HG03135 (cell line): ENCODE data around the gene XKR3.
"Not testable (repeated sequence)": the region's sequence is repeated elsewhere in the genome, so short reads cannot be mapped to it uniquely, and the experiment has no call there.

Source experiments
- ATAC-seq: cut with Tn5 transposase; IDR thresholded peaks from one replicate; pipeline ENCODE4 v1.9.1; 2021; ENCODE audit warnings: mild to moderate bottlenecking, moderate library complexity; ENCODE audit not compliant: unreplicated experiment

XKR3 gene

DNA sequence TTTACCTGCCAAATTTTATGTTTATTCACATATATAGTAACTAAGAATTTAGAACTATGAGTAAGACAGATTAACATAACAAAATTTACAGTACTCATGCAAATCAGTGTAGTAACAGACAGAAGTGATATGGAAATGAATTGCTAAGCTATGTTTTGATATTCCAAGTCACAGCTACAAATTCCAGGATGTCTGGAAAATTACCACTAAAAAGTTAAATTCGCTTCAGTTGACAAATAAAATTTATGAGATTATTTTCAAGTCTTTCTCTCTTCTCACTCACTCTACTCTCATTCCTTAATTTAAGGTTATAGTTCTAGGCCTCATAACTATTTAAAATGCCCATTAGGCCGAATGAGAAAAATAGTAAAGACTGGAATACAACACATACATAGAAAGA is 18.1 kb downstream of the XKR3 start:
- no peak for ATAC-seq

DNA sequence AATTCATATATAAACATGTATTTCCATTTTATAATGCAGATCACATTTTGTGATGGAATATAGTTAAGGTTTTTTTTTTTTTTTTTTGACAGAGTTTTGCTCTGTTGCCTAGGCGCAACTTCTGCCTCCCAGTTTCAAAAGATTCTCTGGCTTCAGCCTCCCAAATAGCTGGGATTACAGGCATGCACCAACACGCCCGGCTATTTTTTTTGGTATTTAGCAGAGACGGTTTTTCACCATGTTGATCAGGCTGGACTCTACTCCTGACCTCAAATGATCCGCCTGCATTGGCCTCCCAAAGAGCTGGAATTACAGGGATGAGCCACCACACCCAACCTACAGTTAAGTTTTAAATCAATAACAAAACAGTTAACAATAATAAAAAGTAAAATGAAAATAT is 18.8 kb downstream of the XKR3 start:
- ATAC-seq, result no peak

GRCh38 chr22:16804882-16805281 is 20.3 kb downstream of the XKR3 start:
- no peak for ATAC-seq

DNA sequence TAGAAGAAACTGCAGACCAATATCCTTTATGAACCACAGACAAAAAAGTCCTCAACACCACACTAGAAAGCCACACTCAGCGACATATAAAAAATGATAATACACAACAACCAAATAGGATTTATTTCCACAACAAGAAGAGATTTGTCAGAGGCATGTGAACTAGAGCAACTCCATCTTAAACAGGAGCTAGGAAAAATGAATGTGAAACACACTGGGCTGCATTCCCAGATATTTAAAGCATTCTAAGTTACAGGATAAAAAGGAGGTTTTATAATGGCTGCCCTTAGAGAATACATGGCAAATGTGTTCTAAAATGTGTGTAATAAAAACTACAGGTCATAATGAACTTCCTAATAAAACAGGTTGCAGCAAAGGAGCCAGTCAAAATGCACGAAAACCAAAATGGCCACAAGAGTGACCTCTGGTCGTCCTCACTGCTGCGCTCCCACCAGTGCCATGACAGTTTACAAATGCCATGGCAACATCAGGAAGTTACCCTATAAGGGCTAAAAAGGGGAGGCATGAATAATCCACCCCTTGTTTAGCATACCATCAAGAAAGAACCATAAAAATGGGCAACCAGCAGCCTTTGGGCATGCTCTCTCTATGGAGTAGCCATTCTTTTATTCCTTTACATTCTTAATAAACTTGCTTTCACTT is 21.8 kb downstream of the XKR3 start:
- ATAC-seq, result no peak

- ATAC-seq, result no peak
These were observed 23.6 kb downstream of the XKR3 start for GRCh38 chr22:16801571-16801970.

DNA sequence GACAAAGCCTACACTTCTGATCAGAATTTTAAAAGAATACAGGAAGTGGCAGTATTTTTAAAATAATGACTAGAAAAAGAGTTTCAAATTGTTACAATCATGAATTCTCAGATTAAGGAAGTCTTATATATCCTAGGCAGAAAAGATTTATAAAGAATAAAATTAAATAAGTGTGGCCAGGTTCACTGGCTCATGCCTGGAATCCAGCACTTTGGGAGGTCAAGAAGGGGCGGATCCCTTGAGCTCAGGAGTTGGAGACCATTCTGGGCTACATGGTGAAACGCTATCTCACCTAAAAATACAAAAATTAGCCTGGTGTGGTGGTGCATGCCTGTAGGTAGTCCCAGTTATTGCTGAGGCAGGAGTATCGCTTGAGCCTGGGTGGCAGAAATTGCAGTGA is 24.1 kb downstream of the XKR3 start:
- ATAC-seq, result no peak

DNA sequence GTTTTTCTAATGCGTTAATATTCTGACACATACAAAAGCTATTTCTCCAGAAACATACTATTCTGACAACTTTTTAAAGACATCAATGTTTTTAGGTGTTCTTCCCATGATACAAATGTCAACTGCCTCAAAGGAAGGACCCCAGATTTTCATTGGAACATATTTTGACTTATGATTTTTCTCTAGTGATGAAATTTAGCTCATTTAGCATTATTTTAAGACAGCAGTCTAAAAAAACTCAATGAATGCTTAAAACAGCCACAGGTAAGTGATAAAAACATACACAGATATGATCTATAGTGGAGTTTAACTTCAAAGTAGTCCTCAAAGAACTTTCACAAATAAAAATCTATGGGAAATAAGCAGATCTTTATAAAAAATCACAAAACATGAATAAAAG is 24.9 kb downstream of the XKR3 start:
- ATAC-seq, result no peak

GRCh38 chr22:16795504-16795903 is 29.7 kb downstream of the XKR3 start:
- ATAC-seq, result not testable (repeated sequence)

DNA sequence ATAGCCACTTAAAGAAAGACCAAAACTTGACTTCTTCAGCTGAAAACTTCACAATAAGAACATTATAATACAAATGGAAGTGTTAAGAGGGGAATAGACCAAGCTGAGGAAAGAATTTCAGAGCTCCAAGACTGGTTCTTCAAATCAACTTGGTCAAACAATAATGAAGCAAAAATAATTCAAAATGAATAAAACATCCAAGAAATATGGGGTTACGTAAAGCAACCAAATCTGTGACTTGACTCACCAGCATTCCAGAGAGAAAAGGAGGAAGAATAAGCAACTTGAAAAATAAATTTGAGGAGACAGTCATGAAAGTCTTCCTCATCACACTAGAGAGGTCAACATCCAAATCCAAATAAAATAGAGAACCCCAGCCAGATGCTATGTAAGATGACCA is 31.4 kb downstream of the XKR3 start:
- no peak for ATAC-seq

DNA sequence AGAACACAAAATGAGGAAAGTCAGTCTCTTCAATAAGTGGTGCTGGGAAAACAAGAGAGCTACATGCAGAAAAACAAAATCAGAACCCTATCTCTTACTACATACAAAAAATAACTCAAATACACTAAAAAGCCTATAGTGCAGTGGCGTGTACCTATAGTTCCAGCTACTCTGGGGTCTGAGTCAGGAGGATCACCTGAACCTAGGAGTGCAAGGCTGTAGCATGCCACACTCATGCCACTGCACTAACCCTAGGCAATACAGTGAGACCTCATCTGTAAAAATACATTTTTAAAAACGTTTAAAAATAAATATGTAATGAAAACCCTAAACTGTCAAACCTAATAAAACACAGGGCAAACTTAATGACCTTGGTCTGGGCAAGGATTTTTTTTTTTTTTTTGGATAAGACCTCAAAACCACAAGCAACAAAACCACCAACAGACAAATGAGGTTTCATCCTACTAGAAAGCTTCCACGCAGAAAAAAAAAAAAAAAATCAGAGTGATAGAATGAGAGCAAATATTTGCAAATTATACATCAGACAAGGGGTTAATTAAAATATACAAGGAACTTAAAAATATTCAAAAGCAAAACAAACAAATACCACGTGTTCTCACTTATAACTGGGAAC is 35.2 kb downstream of the XKR3 start:
- ATAC-seq, result no peak

GRCh38 chr22:16783930-16784354 is 41.3 kb downstream of the XKR3 start:
- no peak for ATAC-seq

DNA sequence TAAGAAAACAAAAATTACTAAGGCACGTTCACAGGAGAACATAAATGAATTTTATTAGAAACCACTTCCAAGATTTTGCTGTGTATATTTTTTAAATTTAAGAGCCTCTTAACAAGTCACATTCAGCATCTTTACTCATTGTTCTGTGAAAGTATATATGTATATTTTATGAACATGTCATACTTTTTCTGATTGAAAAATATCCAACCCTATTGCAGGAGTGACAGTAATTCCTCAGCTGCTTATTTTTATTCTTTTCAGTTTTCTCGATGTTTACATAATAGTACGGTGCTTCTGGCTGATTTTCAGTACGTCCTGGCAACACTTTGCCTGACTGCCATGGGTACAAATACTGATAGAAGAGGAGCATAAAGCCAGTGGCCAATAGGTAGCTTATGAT is 41.8 kb downstream of the XKR3 start:
- no peak for ATAC-seq

GRCh38 chr22:16781764-16782329 is 43.4 kb downstream of the XKR3 start:
- no peak for ATAC-seq

DNA sequence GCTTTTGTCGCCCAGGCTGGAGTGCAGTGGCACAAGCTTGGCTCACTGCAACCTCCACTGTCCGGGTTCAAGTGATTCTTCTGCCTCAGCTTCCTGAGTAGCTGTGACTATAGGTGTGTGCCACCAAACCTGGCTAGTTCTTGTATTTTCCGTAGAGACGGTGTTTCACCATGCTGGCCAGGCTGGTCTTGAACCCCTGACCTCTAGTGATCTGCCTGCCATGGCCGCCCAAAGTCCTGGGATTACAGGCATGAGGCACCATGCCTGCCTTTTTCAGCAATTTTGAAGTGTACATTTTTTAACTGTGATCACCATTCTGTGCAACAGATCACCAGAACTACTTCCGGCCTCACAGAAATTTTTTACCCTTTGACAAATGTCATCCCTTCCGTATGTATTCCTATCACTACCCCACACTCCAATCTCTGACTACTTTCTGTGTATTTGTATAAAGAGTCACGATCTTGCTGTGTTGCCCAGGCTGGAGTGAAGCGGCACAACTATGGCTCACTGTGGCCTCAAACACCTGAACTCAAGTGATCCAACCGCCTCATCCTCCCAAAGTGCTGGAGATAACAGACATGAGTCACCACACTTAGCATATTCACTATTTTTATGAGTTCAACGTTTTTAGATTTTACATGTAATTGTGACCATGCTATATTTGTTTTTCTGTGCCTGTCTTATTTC is 44.0 kb downstream of the XKR3 start:
- no peak for ATAC-seq

GRCh38 chr22:16777284-16777924 is 47.8 kb downstream of the XKR3 start:
- ATAC-seq, result no peak

DNA sequence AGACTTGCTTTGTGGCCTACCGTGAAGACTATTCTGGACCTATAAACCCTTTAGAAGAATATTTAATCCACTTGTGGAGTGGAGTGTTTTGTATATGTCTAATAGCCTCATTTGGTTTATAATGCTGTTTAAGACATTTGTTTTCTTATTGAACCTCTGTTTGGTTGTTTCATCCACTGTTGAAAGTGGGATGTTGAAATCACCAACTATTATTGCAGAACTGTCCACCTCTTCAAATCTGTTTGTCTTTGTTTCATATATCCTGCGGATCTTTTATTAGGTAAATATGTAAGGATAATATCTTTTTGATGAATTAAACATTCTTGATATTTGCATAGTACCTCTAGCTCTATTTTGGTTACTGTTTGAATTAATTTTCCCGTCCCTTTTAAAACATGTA is 49.1 kb downstream of the XKR3 start:
- ATAC-seq, result no peak

GRCh38 chr22:16774911-16775500 is 50.2 kb downstream of the XKR3 start:
- no peak for ATAC-seq

DNA sequence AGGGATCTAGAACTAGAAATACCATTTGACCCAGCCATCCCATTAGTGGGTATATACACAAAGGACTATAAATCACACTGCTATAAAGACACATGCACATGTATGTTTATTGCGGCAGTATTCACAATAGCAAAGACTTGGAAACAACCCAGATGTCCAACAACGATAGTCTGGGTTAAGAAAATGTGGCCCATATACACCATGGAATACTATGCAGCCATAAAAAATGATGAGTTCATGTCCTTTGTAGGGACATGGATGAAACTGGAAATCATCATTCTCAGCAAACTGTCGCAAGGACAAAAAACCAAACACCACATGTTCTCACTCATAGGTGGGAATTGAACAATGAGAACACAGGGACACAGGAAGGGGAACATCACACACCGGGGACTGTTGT is 53.6 kb downstream of the XKR3 start:
- not testable (repeated sequence) for ATAC-seq

DNA sequence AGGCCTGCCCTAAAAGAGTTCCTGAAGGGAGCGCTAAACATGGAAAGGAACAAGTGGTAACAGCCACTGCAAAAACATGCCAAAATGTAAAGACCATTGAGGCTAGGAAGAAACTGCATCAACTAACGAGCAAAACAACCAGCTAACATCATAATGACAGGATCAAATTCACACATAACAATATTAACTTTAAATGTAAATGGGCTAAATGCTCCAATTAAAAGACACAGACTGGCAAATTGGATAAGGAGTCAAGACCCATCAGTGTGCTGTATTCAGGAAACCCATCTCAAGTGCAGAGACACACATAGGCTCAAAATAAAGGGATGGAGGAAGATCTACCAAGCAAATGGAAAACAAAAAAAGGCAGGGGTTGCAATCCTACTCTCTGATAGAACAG is 57.3 kb downstream of the XKR3 start:
- not testable (repeated sequence) for ATAC-seq

DNA sequence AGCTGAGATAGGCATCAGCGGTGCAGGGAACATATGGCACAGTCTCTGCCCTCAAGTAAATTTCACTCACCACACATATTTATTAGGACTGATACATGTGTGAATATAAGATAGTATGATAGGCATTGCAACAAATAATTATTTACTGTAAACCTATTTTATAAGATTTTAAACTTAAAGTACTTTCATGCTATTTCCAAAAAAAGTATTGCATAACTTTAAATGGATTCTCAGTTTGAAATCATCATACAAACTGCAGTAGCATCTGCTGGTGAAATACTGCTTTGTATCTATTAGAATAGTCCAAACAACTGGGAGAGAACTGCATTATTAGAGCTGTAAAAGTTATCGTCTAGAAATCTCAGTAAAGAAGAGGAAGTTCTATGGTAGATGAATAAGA is 63.0 kb downstream of the XKR3 start:
- ATAC-seq, result not testable (repeated sequence)

DNA sequence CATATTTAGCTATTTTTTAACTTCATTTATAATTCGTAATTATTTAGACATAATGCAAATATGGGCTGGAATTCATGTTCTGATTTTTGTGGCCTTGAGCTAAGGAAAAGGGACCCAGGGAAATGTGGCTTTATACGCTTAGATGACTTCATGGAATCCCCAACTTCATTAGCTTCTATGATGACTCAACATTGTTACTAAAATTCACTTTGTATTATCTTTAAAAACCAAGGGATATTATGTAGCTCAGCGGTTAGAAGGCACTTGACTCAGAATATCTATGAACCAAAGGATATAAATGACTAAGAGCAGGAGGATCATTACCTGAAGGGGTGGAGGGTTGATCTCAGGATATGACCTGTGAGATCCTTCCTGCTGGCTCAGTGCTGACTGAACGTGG is 64.8 kb downstream of the XKR3 start:
- not testable (repeated sequence) for ATAC-seq
